ENCODE results near the gene ZCCHC14. TPM values are rescaled to one million over a fixed set of nuclear protein-coding genes. Genes with fewer than 3 reads are reported as not detected.

The ZCCHC14 gene
- total and polyA plus RNA-seq, 2 of the 13 experiments (the other 11 are each of a cell fraction or from before 2014, with no cell fraction given), result 12.4 to 12.5 TPM

DNA sequence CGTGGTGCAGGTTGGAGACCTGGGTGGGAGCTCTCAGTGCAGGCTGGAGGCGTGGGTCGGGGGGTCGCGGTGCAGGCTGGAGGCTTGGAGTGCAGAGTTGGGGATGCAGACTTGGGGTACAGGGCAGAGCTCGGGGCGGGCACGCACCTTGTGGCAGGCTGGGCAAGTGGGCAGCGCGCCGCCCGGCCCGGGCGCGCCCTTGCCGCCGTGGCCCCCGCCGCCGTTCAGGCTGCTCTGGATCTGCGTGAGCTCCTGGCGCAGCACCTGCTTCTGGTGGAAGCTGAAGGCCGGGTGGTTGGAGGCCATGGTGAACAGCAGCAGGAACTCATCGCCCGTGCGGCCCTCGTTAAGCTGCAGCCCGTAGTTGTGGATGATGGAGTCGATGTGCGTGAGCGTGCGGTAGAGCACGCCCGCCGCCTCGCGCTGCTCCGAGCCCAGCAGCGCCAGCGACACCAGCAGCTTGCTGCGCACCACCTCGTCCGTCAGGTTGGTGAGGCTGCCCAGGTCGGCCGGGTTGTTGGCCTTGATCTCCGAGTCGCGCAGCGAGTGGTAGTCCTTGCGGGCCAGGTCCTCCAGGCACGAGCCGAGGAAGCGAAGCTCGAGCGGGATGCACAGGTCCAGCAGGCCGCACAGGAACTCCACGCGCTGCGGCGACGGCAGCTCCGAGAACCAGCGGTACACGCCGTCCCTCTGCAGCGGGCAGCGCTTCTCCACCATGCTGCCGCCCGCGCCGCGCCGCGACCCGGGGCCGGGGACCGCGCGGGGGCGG is 1.1 kb downstream of the ZCCHC14 start (continued):
- TF ChIP-seq, protein P1, sequence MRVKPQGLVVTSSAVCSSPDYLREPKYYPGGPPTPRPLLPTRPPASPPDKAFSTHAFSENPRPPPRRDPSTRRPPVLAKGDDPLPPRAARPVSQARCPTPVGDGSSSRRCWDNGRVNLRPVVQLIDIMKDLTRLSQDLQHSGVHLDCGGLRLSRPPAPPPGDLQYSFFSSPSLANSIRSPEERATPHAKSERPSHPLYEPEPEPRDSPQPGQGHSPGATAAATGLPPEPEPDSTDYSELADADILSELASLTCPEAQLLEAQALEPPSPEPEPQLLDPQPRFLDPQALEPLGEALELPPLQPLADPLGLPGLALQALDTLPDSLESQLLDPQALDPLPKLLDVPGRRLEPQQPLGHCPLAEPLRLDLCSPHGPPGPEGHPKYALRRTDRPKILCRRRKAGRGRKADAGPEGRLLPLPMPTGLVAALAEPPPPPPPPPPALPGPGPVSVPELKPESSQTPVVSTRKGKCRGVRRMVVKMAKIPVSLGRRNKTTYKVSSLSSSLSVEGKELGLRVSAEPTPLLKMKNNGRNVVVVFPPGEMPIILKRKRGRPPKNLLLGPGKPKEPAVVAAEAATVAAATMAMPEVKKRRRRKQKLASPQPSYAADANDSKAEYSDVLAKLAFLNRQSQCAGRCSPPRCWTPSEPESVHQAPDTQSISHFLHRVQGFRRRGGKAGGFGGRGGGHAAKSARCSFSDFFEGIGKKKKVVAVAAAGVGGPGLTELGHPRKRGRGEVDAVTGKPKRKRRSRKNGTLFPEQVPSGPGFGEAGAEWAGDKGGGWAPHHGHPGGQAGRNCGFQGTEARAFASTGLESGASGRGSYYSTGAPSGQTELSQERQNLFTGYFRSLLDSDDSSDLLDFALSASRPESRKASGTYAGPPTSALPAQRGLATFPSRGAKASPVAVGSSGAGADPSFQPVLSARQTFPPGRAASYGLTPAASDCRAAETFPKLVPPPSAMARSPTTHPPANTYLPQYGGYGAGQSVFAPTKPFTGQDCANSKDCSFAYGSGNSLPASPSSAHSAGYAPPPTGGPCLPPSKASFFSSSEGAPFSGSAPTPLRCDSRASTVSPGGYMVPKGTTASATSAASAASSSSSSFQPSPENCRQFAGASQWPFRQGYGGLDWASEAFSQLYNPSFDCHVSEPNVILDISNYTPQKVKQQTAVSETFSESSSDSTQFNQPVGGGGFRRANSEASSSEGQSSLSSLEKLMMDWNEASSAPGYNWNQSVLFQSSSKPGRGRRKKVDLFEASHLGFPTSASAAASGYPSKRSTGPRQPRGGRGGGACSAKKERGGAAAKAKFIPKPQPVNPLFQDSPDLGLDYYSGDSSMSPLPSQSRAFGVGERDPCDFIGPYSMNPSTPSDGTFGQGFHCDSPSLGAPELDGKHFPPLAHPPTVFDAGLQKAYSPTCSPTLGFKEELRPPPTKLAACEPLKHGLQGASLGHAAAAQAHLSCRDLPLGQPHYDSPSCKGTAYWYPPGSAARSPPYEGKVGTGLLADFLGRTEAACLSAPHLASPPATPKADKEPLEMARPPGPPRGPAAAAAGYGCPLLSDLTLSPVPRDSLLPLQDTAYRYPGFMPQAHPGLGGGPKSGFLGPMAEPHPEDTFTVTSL (CRISPR knock-in tag; IDR thresholded peaks at IDR 0.05; ENCODE audit: borderline replicate concordance), result no peak
- no peak for TF ChIP-seq ZNF552 (CRISPR knock-in tag; IDR thresholded peaks at IDR 0.05; ENCODE audit: borderline replicate concordance)
- TF ChIP-seq, protein P2, sequence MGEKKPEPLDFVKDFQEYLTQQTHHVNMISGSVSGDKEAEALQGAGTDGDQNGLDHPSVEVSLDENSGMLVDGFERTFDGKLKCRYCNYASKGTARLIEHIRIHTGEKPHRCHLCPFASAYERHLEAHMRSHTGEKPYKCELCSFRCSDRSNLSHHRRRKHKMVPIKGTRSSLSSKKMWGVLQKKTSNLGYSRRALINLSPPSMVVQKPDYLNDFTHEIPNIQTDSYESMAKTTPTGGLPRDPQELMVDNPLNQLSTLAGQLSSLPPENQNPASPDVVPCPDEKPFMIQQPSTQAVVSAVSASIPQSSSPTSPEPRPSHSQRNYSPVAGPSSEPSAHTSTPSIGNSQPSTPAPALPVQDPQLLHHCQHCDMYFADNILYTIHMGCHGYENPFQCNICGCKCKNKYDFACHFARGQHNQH (CRISPR knock-in tag; IDR thresholded peaks at IDR 0.05), result no peak; the same call in 1 of the 2 replicates
- no peak for TF ChIP-seq NFYC (CRISPR knock-in tag; IDR thresholded peaks at IDR 0.05)
- no peak for TF ChIP-seq RXRB (CRISPR knock-in tag; IDR thresholded peaks at IDR 0.05; ENCODE audit: borderline replicate concordance)
- 0 out of 2 replicates have a peak, but pooled peaks have one; percentile 45 for TF ChIP-seq ATF7-NPFF (CRISPR knock-in tag; IDR thresholded peaks at IDR 0.05; ENCODE audit: low read depth)
- 0 out of 2 replicates have a peak, but pooled peaks have one; percentile 30 for TF ChIP-seq ZFP41 (CRISPR knock-in tag; IDR thresholded peaks at IDR 0.05; ENCODE audit: borderline replicate concordance)
- TF ChIP-seq ZBTB3 (CRISPR knock-in tag; IDR thresholded peaks at IDR 0.05; ENCODE audit: borderline replicate concordance, low read depth), result no peak
- no peak for TF ChIP-seq ZNF850 (CRISPR knock-in tag; conservative IDR thresholded peaks at IDR 0.05)
- no peak for TF ChIP-seq ZSCAN31 (CRISPR knock-in tag; IDR thresholded peaks at IDR 0.05; ENCODE audit: low read depth)
- no peak for TF ChIP-seq HCFC1 (IDR thresholded peaks at IDR 0.05; ENCODE audit: low read depth, low read length)
- no peak; the same call in 1 of the 2 replicates for TF ChIP-seq ZNF556 (CRISPR knock-in tag; IDR thresholded peaks at IDR 0.05; ENCODE audit: borderline replicate concordance)
- TF ChIP-seq ZNF546 (CRISPR knock-in tag; conservative IDR thresholded peaks at IDR 0.05), result no peak
- TF ChIP-seq ZNF274 (CRISPR knock-in tag; IDR thresholded peaks at IDR 0.05), result peak; percentile 49; the same call in 1 of the 2 replicates
- TF ChIP-seq ZNF333 (CRISPR knock-in tag; IDR thresholded peaks at IDR 0.05; ENCODE audit: borderline replicate concordance), result no peak
- peak; percentile 53; the same call in 1 of the 2 replicates for TF ChIP-seq HDAC1 (CRISPR knock-in tag; IDR thresholded peaks at IDR 0.05)
- TF ChIP-seq, protein P3, sequence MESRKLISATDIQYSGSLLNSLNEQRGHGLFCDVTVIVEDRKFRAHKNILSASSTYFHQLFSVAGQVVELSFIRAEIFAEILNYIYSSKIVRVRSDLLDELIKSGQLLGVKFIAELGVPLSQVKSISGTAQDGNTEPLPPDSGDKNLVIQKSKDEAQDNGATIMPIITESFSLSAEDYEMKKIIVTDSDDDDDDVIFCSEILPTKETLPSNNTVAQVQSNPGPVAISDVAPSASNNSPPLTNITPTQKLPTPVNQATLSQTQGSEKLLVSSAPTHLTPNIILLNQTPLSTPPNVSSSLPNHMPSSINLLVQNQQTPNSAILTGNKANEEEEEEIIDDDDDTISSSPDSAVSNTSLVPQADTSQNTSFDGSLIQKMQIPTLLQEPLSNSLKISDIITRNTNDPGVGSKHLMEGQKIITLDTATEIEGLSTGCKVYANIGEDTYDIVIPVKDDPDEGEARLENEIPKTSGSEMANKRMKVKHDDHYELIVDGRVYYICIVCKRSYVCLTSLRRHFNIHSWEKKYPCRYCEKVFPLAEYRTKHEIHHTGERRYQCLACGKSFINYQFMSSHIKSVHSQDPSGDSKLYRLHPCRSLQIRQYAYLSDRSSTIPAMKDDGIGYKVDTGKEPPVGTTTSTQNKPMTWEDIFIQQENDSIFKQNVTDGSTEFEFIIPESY (CRISPR knock-in tag; IDR thresholded peaks at IDR 0.05), result no peak
- TF ChIP-seq NCOA1 (CRISPR knock-in tag; IDR thresholded peaks at IDR 0.05), result no peak
- TF ChIP-seq TSC22D2 (CRISPR knock-in tag; IDR thresholded peaks at IDR 0.05; ENCODE audit: borderline replicate concordance), result no peak
- TF ChIP-seq NCOA5 (CRISPR knock-in tag; IDR thresholded peaks at IDR 0.05), result no peak
- TF ChIP-seq ZNF432 (CRISPR knock-in tag; IDR thresholded peaks at IDR 0.05; ENCODE audit: borderline replicate concordance), result no peak; the same call in 1 of the 2 replicates

Data from HepG2 (cell line).